Progenitor cell of endocrine pancreas (in vitro differentiated cells): ENCODE measurements around the gene GAS2L1. TPM values are rescaled to one million over a fixed set of nuclear protein-coding genes. Genes with fewer than 3 reads are reported as not detected.

Source experiments
- DNase-seq: peaks from one replicate; pipeline ENCODE4 v3.0.0; 2021; ENCODE audit warnings: low spot score; ENCODE audit not compliant: unreplicated experiment
- H3K27ac Mint-ChIP-seq: 2 replicates; pipeline ENCODE4 v1.8.0; 2021; ENCODE audit warnings: mild to moderate bottlenecking, moderate library complexity, mixed read lengths
- H3K27me3 Mint-ChIP-seq: 2 replicates; pipeline ENCODE4 v1.8.0; 2021; ENCODE audit warnings: mixed read lengths
- H3K36me3 Mint-ChIP-seq: 2 replicates; pipeline ENCODE4 v1.8.0; 2022; ENCODE audit warnings: mixed read lengths; ENCODE audit not compliant: insufficient read depth
- H3K4me1 Mint-ChIP-seq: 2 replicates; pipeline ENCODE4 v1.8.0; 2021; ENCODE audit warnings: low read depth, mixed read lengths
- H3K4me3 Mint-ChIP-seq: 2 replicates; pipeline ENCODE4 v1.8.0; 2021; ENCODE audit warnings: low read depth, mild to moderate bottlenecking, moderate library complexity, mixed read lengths
- H3K9me3 Mint-ChIP-seq: 2 replicates; pipeline ENCODE4 v1.8.0; 2021; ENCODE audit warnings: low read depth, mixed read lengths
- total RNA-seq: library from RNA; stranded (reverse); gene quantifications from 2 replicates; pipeline ENCODE4 v1.2.1, GENCODE V29; 2021
- TF ChIP-seq, protein P1 (sequence below): fragments of 200-600 bp; sonication (generic); IDR thresholded peaks from one replicate; pipeline ENCODE4 v1.5.0; 2021; ENCODE audit warnings: antibody characterized with exemption, mild to moderate bottlenecking; ENCODE audit not compliant: unreplicated experiment

GAS2L1 gene
- total RNA-seq, 1 donor from 2014 or later, result 11.5 TPM

DNA sequence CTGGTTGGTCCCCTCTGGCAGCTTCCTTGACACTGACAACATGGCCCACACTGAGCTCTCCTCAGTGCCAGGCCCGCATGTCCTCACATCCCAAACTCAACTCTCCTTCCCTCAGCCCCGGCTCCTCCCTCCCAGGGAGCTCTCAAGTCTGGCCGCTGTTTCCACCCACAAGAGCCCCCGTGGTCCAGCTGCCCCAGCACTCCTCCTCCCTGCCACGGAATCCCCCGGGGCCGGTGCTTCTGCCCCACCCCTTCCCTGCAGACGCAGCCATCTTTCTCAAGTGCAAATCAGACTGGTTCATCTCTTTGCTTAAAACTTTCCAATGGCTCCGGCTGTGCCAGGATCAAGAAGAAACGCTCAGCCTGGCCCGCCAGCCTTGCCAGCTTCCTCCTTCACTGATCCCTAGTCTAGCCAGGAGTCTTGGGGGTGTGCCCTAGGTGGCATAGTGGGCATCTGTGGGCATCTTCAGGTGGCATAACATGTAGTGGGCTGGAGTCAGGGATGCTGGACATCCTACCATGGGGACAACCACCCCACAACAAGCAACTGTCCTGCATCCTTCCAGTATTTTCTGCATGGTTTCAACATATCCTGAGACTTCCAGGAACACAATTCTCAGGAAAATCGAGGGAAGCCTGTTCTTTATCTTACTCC is 31.3 kb downstream of the GAS2L1 start:
- DNase-seq, result no peak
- H3K9me3 Mint-ChIP-seq, result no peaks in the 10 kb centered on the region
- TF ChIP-seq, protein P1, sequence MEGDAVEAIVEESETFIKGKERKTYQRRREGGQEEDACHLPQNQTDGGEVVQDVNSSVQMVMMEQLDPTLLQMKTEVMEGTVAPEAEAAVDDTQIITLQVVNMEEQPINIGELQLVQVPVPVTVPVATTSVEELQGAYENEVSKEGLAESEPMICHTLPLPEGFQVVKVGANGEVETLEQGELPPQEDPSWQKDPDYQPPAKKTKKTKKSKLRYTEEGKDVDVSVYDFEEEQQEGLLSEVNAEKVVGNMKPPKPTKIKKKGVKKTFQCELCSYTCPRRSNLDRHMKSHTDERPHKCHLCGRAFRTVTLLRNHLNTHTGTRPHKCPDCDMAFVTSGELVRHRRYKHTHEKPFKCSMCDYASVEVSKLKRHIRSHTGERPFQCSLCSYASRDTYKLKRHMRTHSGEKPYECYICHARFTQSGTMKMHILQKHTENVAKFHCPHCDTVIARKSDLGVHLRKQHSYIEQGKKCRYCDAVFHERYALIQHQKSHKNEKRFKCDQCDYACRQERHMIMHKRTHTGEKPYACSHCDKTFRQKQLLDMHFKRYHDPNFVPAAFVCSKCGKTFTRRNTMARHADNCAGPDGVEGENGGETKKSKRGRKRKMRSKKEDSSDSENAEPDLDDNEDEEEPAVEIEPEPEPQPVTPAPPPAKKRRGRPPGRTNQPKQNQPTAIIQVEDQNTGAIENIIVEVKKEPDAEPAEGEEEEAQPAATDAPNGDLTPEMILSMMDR, result no peak
- no peaks in the 10 kb centered on the region for H3K27me3 Mint-ChIP-seq
- H3K4me1 Mint-ChIP-seq, result peaks cover 3% of the 10 kb centered on the region
- no peak overlapping the region for H3K27ac Mint-ChIP-seq
- H3K36me3 Mint-ChIP-seq, result peaks cover 28% of the 10 kb centered on the region
- H3K4me3 Mint-ChIP-seq, result no peak overlapping the region

DNA sequence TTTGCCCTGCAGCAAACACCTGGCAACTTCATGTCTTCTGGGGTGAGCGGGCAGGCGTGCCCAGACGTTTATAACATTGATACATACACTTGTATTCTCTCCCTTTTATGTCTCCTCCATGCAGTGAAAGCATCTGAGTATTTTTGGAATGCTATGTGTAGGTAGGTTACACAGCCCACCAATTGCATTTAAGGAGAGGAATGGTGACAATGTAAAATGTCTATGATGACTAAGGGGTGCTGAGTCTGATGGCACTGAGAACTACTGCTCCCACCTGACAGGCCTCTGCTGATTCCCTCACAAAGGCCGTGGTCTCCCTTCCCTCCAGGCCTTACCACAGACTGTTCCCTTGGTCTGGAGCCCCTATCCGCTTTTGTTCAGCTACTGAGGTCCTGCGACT is 31.9 kb downstream of the GAS2L1 start:
- H3K27ac Mint-ChIP-seq, result no peak overlapping the region
- H3K36me3 Mint-ChIP-seq, result peaks cover 29% of the 10 kb centered on the region
- TF ChIP-seq, protein P1, result no peak
- no peaks in the 10 kb centered on the region for H3K9me3 Mint-ChIP-seq
- no peaks in the 10 kb centered on the region for H3K27me3 Mint-ChIP-seq
- DNase-seq, result no peak
- no peak overlapping the region for H3K4me3 Mint-ChIP-seq
- peaks cover 6% of the 10 kb centered on the region for H3K4me1 Mint-ChIP-seq

DNA sequence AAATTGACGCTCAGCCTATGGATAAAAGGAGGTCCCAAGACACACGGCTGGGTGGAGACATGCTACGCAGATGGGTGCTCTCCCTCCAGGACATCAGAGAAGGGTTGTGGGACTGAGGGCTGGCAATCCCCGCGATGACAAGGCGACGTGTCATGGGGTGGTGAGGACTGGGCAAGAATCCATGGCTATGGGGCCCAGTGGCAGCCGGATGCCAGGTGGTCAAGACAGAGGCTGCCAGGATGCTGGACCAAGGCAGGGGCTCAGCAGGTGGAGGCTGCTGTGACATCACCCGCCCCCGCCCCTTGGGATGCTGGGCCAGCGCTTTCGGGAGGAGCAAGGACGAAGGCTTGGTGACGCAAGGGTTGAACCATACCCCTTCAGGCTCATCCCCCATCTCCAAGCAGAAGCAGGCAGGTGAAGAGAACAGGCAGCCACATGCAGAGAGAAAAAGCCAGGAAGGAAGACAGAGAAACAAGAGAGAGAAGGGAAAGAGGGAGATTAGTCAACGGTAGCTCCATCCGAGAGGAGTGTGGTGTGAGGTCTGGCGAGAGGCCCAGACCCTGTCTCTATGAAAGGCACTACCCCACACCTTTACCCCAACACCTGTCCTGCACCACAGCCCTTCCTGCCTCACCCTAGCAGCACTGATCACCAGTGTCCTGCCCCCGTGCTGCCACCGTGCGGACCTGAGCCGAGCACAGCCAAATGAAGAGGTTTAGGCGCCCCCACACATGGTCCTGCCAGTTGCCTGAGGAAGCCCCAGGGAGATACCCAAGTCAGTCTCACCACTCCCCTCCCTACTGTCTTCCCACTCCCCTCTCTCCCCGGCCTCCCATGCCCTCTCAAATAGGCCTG is 33.2 kb downstream of the GAS2L1 start:
- no peak overlapping the region for H3K4me3 Mint-ChIP-seq
- TF ChIP-seq, protein P1, result no peak
- H3K36me3 Mint-ChIP-seq, result peaks cover 27% of the 10 kb centered on the region
- DNase-seq, result no peak
- H3K4me1 Mint-ChIP-seq, result peaks cover 6% of the 10 kb centered on the region
- no peak overlapping the region for H3K27ac Mint-ChIP-seq
- no peaks in the 10 kb centered on the region for H3K27me3 Mint-ChIP-seq
- no peaks in the 10 kb centered on the region for H3K9me3 Mint-ChIP-seq

DNA sequence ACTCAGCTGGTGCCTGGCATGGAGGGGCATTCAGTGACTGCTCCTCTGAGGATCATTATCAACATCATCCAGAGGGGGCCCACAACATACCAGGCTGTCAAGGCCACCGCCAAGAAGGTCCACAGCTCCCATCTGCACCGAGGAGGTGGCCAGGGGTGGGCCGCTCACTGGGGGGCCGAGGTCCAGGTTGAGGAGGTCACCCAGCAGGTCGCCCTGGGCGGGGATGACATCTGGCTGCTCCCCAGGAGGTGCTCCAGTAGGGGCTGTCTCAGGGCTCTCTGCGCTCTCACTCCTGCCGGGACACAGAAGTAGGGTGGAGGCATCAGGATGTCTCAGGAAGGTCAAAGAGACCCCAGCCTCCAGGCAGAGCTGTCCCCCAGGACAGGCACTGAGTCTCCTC is 34.1 kb downstream of the GAS2L1 start:
- H3K4me1 Mint-ChIP-seq, result peaks cover 6% of the 10 kb centered on the region
- no peaks in the 10 kb centered on the region for H3K9me3 Mint-ChIP-seq
- H3K27ac Mint-ChIP-seq, result no peak overlapping the region
- H3K27me3 Mint-ChIP-seq, result no peaks in the 10 kb centered on the region
- H3K4me3 Mint-ChIP-seq, result no peak overlapping the region
- peaks cover 28% of the 10 kb centered on the region for H3K36me3 Mint-ChIP-seq
- DNase-seq, result no peak
- TF ChIP-seq, protein P1, result no peak

DNA sequence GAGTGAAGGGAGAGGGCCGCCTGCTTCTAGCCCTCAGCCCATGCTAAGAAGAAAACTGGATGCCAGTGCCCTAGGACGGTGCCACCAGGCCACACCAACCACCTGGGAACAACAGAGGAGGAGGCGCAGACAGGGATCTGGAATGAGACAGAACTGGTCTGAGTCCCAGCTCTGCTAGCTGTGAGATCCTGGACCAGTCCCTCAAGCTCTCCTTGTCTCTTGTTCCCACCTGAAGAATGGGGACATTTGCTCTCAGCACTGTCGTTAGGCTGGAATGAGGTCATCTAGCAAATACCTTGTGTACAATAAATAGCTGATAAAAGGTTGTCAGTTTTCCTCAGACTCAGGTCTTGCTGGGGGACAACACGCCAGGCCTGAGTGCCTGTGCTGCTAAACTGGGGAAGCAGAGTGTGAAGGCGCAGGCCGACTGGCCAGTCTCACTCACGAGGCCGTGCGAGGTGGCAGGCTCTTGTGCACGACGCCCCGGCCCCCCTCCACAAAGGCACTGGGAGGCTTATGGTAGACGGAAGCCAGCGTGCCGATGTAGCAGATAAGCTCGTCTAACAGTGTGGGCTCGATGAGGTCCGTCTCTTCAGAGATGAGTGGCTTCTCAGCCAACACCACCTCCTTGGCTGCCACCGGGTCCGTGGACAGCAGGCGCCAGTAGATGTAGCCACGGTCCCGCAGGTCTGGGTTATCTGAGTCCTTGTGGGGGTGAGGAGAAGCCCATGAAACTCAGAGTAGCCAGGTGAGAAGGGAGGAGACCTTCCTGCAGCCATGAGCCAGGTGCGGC is 34.8 kb downstream of the GAS2L1 start:
- H3K9me3 Mint-ChIP-seq, result no peaks in the 10 kb centered on the region
- H3K27me3 Mint-ChIP-seq, result no peaks in the 10 kb centered on the region
- TF ChIP-seq, protein P1, result no peak
- no peak overlapping the region for H3K4me3 Mint-ChIP-seq
- H3K36me3 Mint-ChIP-seq, result peaks cover 26% of the 10 kb centered on the region
- no peak for DNase-seq
- peaks cover 6% of the 10 kb centered on the region for H3K4me1 Mint-ChIP-seq
- H3K27ac Mint-ChIP-seq, result no peak overlapping the region
